ENCODE measurements around the gene SP1.

DNA sequence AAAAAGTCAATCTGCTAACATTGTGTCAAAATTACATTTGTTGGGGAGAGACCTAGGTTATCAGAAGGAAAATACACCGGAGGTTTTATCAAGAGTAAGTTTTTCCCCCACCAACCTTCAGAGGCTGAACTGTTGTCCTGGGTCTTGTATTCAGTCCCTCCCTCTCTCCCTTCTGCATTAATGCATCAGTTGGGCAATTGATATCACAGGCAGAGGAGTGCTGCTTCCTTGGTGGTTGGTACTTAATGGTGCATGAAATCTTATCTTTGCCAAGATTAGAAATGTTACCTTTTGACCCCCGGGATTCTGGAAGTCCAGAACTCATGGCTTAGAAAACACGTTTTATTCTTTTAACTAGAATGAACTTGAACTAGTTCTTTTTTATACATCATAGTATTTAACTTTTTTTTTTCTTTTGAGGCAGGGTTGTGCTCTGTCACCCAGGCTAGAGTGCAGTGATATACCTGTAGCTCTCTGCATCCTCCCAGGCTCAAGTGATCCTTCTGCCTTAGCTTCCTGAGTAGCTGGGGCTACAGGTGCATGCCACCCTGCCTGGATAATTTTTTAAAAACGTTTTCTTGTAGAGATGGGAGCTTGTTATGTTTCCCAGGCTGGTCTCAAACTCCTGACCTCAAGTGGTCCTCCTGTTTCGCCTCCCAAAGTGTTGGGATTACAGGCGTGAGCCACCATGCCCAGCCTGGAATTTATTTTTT, 76.8 kb downstream of the SP1 start:
- no peak for TF ChIP-seq EZH2 (IDR thresholded peaks at IDR 0.05; ENCODE audit: borderline replicate concordance, low read depth, low read length, severe bottlenecking)
- TF ChIP-seq, protein P1, sequence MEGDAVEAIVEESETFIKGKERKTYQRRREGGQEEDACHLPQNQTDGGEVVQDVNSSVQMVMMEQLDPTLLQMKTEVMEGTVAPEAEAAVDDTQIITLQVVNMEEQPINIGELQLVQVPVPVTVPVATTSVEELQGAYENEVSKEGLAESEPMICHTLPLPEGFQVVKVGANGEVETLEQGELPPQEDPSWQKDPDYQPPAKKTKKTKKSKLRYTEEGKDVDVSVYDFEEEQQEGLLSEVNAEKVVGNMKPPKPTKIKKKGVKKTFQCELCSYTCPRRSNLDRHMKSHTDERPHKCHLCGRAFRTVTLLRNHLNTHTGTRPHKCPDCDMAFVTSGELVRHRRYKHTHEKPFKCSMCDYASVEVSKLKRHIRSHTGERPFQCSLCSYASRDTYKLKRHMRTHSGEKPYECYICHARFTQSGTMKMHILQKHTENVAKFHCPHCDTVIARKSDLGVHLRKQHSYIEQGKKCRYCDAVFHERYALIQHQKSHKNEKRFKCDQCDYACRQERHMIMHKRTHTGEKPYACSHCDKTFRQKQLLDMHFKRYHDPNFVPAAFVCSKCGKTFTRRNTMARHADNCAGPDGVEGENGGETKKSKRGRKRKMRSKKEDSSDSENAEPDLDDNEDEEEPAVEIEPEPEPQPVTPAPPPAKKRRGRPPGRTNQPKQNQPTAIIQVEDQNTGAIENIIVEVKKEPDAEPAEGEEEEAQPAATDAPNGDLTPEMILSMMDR (IDR thresholded peaks at IDR 0.05; ENCODE audit: borderline replicate concordance, extremely low read depth, low read length, poor library complexity, severe bottlenecking), result no peak

Measured in DND-41 (cell line).